DMS153 (cell line): ENCODE results near the gene KIF26B.
"Not testable (repeated sequence)": the region's sequence is repeated elsewhere in the genome, so short reads cannot be mapped to it uniquely, and the experiment has no call there.

ENCODE experiments used
- DNase-seq: peaks from one replicate; lab custom pipeline; 2025; lab: John Stamatoyannopoulos, UW

The KIF26B gene

GRCh38 chr1:245154429-245155271, at the start of gene KIF26B:
Gene KIF26B, plus strand, starts transcription at chr1:245154985. Its CDS starts 440 bp downstream, at chr1:245155425.
- DNase-seq = peak; percentile 55

- DNase-seq = no peak
Measured at GRCh38 chr1:245105042-245105441, 49.7 kb upstream of the KIF26B start.

- no peak for DNase-seq
Measured at GRCh38 chr1:245105815-245106410, 48.9 kb upstream of the KIF26B start.

- no peak for DNase-seq
Measured at GRCh38 chr1:245107776-245108114, 47.0 kb upstream of the KIF26B start.

GRCh38 chr1:245108246-245108645, 46.5 kb upstream of the KIF26B start:
- DNase-seq = no peak

GRCh38 chr1:245108909-245109308, 45.9 kb upstream of the KIF26B start:
- no peak for DNase-seq

GRCh38 chr1:245110406-245110805, 44.4 kb upstream of the KIF26B start:
- DNase-seq = no peak

GRCh38 chr1:245111073-245111472, 43.7 kb upstream of the KIF26B start:
- no peak for DNase-seq

GRCh38 chr1:245113649-245114048, 41.1 kb upstream of the KIF26B start:
- no peak for DNase-seq

- no peak for DNase-seq
Measured at GRCh38 chr1:245116131-245116530, 38.7 kb upstream of the KIF26B start.

GRCh38 chr1:245116751-245117150, 38.0 kb upstream of the KIF26B start:
- no peak for DNase-seq

GRCh38 chr1:245118066-245118465, 36.7 kb upstream of the KIF26B start:
- no peak for DNase-seq

- no peak for DNase-seq
Measured at GRCh38 chr1:245118806-245119205, 36.0 kb upstream of the KIF26B start.

GRCh38 chr1:245121523-245121922, 33.3 kb upstream of the KIF26B start:
- DNase-seq = no peak

GRCh38 chr1:245124241-245124640, 30.5 kb upstream of the KIF26B start:
- no peak for DNase-seq

GRCh38 chr1:245124644-245125043, 30.1 kb upstream of the KIF26B start:
- DNase-seq = no peak

GRCh38 chr1:245126530-245126929, 28.3 kb upstream of the KIF26B start:
- DNase-seq = no peak

- no peak for DNase-seq
Measured at GRCh38 chr1:245128381-245129101, 26.2 kb upstream of the KIF26B start.

- DNase-seq = no peak
Measured at GRCh38 chr1:245129319-245130240, 25.2 kb upstream of the KIF26B start.

- not testable (repeated sequence) for DNase-seq
Measured at GRCh38 chr1:245130281-245131025, 24.3 kb upstream of the KIF26B start.

GRCh38 chr1:245131026-245131393, 23.8 kb upstream of the KIF26B start:
- DNase-seq = no peak
